B cell (primary cell): ENCODE measurements around the gene KIF18A. TPM values are rescaled to one million over a fixed set of nuclear protein-coding genes. Genes with fewer than 3 reads are reported as not detected.

ENCODE experiments used
- polyA plus RNA-seq: library from polyadenylated mRNA; depleted of rRNA; stranded (reverse); fragments of >200 nt; gene quantifications from 2 replicates; pipeline ENCODE4 v1.2.3, GENCODE V29; 2012
- small RNA-seq: library from RNA; depleted of rRNA; stranded (forward); fragments of <200 nt; gene quantifications from one replicate; pipeline ENCODE3, GENCODE V24; 2012; ENCODE audit warnings: low replicate concordance, low read depth; ENCODE audit not compliant: insufficient read length
- total RNA-seq, 2 donors: library from RNA; stranded (reverse); fragments of 120-200 nt in 1 of 2; gene quantifications; 1 replicate in 1 of 2; 2 replicates in 1 of 2; pipeline versions ENCODE4 v1.2.3 to v1.2.4, GENCODE V29; 2013 to 2022

Gene KIF18A
- total and polyA plus RNA-seq, 2 donors (not counting 1 experiment from before 2014, with no cell fraction given): 0.84 to 4.1 TPM

Small RNA genes within 50 kb of the gene (small RNA-seq; reads per million reads assigned to genes)
- gene AC023206.1: not detected
- not detected for gene MIR610

Other genes starting within 250 kb of the KIF18A start
- 19.7 and 22.8 TPM in 2 replicates for gene METTL15, start 232 bp upstream of the KIF18A start, total RNA-seq
- 3.9 and 4.8 TPM in 2 replicates for gene METTL15, start 232 bp upstream of the KIF18A start, polyA plus RNA-seq